GM10266 (cell line): ENCODE measurements around the gene GLB1L2.
"Not testable (repeated sequence)": the region's sequence is repeated elsewhere in the genome, so short reads cannot be mapped to it uniquely, and the experiment has no call there.

Experiments
- DNase-seq: peaks from one replicate; pipeline ENCODE4 v3.0.0; 2012; ENCODE audit errors: extremely low spot score
- CTCF ChIP-seq: IDR thresholded peaks from 2 replicates; pipeline ENCODE4 v1.5.1; 2012; ENCODE audit warnings: mild to moderate bottlenecking, low read depth; ENCODE audit not compliant: control insufficient read depth, insufficient read depth; ENCODE audit errors: missing control alignments

GLB1L2 gene

GRCh38 chr11:134331354-134332188, at the start of gene GLB1L2:
Gene GLB1L2 (plus strand): TSS chr11:134331988. CDS start chr11:134332062, 74 bp downstream.
- no peak for TF ChIP-seq CTCF
- peak; percentile 97 for DNase-seq

- no peak for DNase-seq
Observed at GRCh38 chr11:134282121-134283045, 49.4 kb upstream of the GLB1L2 start.

GRCh38 chr11:134283461-134284230, 48.1 kb upstream of the GLB1L2 start:
- DNase-seq = no peak
- TF ChIP-seq CTCF = no peak

More at GRCh38 chr11:134282121-134283045, 49.4 kb upstream of the GLB1L2 start:
- TF ChIP-seq CTCF = no peak

GRCh38 chr11:134284349-134284748, 47.4 kb upstream of the GLB1L2 start:
- DNase-seq = not testable (repeated sequence)

GRCh38 chr11:134287561-134287960, 44.2 kb upstream of the GLB1L2 start:
- no peak for TF ChIP-seq CTCF
- DNase-seq = no peak

GRCh38 chr11:134288486-134288885, 43.3 kb upstream of the GLB1L2 start:
- TF ChIP-seq CTCF = no peak

GRCh38 chr11:134289167-134289566, 42.6 kb upstream of the GLB1L2 start:
- TF ChIP-seq CTCF = no peak
- no peak for DNase-seq

More at GRCh38 chr11:134288486-134288885, 43.3 kb upstream of the GLB1L2 start:
- DNase-seq = no peak
